Measurements from ENCODE around the gene KCP. TPM values are rescaled to one million over a fixed set of nuclear protein-coding genes. Genes with fewer than 3 reads are reported as not detected.

The KCP gene
- total and polyA plus RNA-seq, 2 of the 13 experiments (the other 11 are each of a cell fraction or from before 2014, with no cell fraction given) = 0.37 to 1.0 TPM

- TF ChIP-seq, protein P1, sequence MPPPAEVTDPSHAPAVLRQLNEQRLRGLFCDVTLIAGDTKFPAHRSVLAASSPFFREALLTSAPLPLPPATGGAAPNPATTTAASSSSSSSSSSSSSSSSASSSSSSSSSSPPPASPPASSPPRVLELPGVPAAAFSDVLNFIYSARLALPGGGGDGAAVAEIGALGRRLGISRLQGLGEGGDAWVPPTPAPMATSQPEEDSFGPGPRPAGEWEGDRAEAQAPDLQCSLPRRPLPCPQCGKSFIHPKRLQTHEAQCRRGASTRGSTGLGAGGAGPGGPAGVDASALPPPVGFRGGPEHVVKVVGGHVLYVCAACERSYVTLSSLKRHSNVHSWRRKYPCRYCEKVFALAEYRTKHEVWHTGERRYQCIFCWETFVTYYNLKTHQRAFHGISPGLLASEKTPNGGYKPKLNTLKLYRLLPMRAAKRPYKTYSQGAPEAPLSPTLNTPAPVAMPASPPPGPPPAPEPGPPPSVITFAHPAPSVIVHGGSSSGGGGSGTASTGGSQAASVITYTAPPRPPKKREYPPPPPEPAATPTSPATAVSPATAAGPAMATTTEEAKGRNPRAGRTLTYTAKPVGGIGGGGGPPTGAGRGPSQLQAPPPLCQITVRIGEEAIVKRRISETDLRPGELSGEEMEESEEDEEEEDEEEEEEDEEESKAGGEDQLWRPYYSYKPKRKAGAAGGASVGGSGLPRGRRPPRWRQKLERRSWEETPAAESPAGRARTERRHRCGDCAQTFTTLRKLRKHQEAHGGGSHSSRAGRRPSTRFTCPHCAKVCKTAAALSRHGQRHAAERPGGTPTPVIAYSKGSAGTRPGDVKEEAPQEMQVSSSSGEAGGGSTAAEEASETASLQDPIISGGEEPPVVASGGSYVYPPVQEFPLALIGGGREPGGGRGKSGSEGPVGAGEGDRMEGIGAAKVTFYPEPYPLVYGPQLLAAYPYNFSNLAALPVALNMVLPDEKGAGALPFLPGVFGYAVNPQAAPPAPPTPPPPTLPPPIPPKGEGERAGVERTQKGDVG (CRISPR knock-in tag; IDR thresholded peaks at IDR 0.05; ENCODE audit: borderline replicate concordance) = no peak
- TF ChIP-seq YY1 (IDR thresholded peaks at IDR 0.05; ENCODE audit: insufficient read depth, insufficient replicate concordance, low read depth, low read length) (no peak), ZFP62 (CRISPR knock-in tag; IDR thresholded peaks at IDR 0.05) (no peak), SMAD1 (CRISPR knock-in tag; IDR thresholded peaks at IDR 0.05; ENCODE audit: borderline replicate concordance, low read depth) (peak; percentile 34; the same call in 1 of the 2 replicates), ZFP36L2 (CRISPR knock-in tag; IDR thresholded peaks at IDR 0.05) (no peak), EEA1 (CRISPR knock-in tag; IDR thresholded peaks at IDR 0.05; ENCODE audit: borderline replicate concordance) (peak; percentile 47; the same call in 1 of the 2 replicates), IKZF5 (CRISPR knock-in tag; IDR thresholded peaks at IDR 0.05) (no peak), ARHGAP35 (CRISPR knock-in tag; IDR thresholded peaks at IDR 0.05; ENCODE audit: borderline replicate concordance) (no peak), IKZF1 (IDR thresholded peaks at IDR 0.05) (no peak), TBX2 (CRISPR knock-in tag; IDR thresholded peaks at IDR 0.05; ENCODE audit: borderline replicate concordance) (peak; percentile 42; the same call in 1 of the 2 replicates), ZBTB3 (CRISPR knock-in tag; IDR thresholded peaks at IDR 0.05; ENCODE audit: borderline replicate concordance, low read depth) (0 out of 2 replicates have a peak, but pooled peaks have one; percentile 28), FOXP4 (CRISPR knock-in tag; IDR thresholded peaks at IDR 0.05) (0 out of 2 replicates have a peak, but pooled peaks have one; percentile 5), HNRNPK (IDR thresholded peaks at IDR 0.05; ENCODE audit: low read depth, low read length, poor library complexity, severe bottlenecking) (no peak), PHF20 (CRISPR knock-in tag; IDR thresholded peaks at IDR 0.05) (no peak), NCOA5 (CRISPR knock-in tag; IDR thresholded peaks at IDR 0.05) (no peak), CAMTA2 (CRISPR knock-in tag; IDR thresholded peaks at IDR 0.05; ENCODE audit: borderline replicate concordance) (0 out of 2 replicates have a peak, but pooled peaks have one; percentile 50), NR1H2 (CRISPR knock-in tag; IDR thresholded peaks at IDR 0.05; ENCODE audit: borderline replicate concordance, low read depth) (no peak), AGO1 (IDR thresholded peaks at IDR 0.05; ENCODE audit: low read depth, low read length, poor library complexity, severe bottlenecking) (peak; percentile 82)
- TF ChIP-seq, protein P2, sequence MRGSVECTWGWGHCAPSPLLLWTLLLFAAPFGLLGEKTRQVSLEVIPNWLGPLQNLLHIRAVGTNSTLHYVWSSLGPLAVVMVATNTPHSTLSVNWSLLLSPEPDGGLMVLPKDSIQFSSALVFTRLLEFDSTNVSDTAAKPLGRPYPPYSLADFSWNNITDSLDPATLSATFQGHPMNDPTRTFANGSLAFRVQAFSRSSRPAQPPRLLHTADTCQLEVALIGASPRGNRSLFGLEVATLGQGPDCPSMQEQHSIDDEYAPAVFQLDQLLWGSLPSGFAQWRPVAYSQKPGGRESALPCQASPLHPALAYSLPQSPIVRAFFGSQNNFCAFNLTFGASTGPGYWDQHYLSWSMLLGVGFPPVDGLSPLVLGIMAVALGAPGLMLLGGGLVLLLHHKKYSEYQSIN (CRISPR knock-in tag; IDR thresholded peaks at IDR 0.05; ENCODE audit: borderline replicate concordance) = no peak
- TF ChIP-seq, protein P3, sequence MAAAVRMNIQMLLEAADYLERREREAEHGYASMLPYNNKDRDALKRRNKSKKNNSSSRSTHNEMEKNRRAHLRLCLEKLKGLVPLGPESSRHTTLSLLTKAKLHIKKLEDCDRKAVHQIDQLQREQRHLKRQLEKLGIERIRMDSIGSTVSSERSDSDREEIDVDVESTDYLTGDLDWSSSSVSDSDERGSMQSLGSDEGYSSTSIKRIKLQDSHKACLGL (CRISPR knock-in tag; IDR thresholded peaks at IDR 0.05) = peak; percentile 69
These were observed 41.2 kb downstream of the KCP start (continued) for GRCh38 chr7:128869138-128869943.
